ENCODE data around the gene PPP2R2C.

The PPP2R2C gene

DNA sequence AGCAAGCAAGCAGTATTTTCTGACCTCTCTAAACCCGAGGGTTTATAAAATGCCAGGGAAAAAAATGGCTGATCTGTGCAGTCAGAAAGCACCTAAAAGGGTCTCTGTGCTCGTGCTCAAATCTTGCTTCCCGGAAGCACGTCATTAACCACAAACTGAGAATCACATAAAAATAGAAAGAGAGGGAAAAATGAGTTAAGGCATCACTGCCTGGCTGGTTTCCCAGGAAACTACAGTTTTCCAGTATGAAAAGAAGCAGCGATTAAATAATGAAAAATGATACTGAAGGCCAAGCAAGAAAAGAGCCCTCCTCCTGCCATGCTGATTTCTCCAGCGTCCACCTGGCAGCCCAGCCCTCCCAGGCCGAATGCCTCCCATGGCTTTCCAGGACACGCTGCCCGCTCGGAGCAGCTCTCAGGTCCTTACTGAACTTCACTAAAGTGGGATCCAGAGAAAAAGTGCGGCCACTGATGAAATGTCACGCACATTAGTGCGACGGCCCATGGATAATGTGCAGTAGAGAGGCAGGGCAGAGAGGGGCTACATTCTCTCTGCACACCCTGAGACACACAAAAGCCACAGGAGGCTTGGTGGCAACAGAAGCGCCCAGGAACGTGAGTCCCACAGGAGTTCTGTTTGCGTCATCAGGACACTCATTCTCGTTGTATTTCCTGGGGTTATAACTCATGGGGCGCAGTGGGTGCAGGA is 122.4 kb downstream of the PPP2R2C start:
- Histone ChIP-seq H2BK120ac (ENCODE audit: low read depth, low read length) (no peak overlapping the region), H3K36me3 (ENCODE audit: control insufficient read depth in 1 of 2, insufficient read depth in 2 of 2, low read depth in 1 of 2, low read length in 2 of 2) (no peaks in the 10 kb centered on the region), H3K23ac (ENCODE audit: low read length in 2 of 2) (no peak overlapping the region), H2AK5ac (ENCODE audit: low read length, severe bottlenecking) (no peak overlapping the region), H3K4me3 (ENCODE audit: insufficient read depth in 1 of 2, low read depth in 1 of 2, low read length in 2 of 2) (no peak overlapping the region), H4K8ac (ENCODE audit: low read length) (no peak overlapping the region), H2BK5ac (ENCODE audit: low read depth, low read length, poor library complexity, severe bottlenecking) (no peak overlapping the region), H4K91ac (ENCODE audit: low read length) (no peak overlapping the region), H3K14ac (ENCODE audit: low read length in 2 of 2) (no peak overlapping the region), H2BK15ac (ENCODE audit: low read depth, poor library complexity, severe bottlenecking) (no peak overlapping the region), H2BK12ac (ENCODE audit: low read length in 2 of 2) (no peak overlapping the region), H3K79me1 (replicated peaks; ENCODE audit: low read length, poor library complexity, severe bottlenecking) (no peaks in the 10 kb centered on the region), H3K4me2 (ENCODE audit: low read length, poor library complexity, severe bottlenecking) (no peak overlapping the region), H3K27me3 (ENCODE audit: control insufficient read depth in 1 of 2, insufficient read depth in 1 of 2, low read length in 2 of 2) (peaks cover 32 to 63% of the 10 kb centered on the region in 2 experiments), H3K9ac (ENCODE audit: low read length) (no peak overlapping the region), H3K4me1 (ENCODE audit: control insufficient read depth, insufficient read depth, low read depth, low read length) (no peaks in the 10 kb centered on the region), H3K18ac (ENCODE audit: low read depth in 1 of 2, low read length in 2 of 2) (no peak overlapping the region), H2AFZ (ENCODE audit: low read depth, low read length) (no peak overlapping the region), H3K27ac (ENCODE audit: low read length, poor library complexity, severe bottlenecking) (no peak overlapping the region), H3K4ac (ENCODE audit: low read depth in 1 of 2, low read length in 2 of 2) (no peak overlapping the region), H3K9me3 (ENCODE audit: control insufficient read depth, low read length) (no peaks in the 10 kb centered on the region)
- 82% methylated on average over 16 of the region's 19 CpGs for WGBS
- no peak for DNase-seq

DNA sequence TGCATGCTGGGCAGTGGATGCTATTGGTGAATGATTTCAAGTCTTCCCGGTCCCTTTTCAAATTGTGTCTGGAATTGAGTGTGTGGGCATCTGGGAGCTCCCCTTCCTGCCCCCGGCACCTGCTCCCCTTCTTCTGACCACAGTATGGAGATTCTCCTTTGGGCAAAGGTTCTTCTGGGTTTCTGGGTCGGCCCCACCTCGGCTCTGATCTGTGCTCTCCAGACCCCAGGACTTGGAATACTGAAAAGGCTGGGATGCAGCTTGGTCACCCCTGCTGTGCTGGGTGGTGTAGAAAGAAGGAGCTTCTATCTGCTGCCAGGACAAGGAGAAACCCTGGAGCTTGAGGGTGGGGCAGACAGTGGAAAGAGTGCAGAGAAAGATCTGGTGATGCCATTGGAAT is 124.0 kb downstream of the PPP2R2C start:
- Histone ChIP-seq H4K91ac (ENCODE audit: low read length) (no peak overlapping the region), H3K14ac (ENCODE audit: low read length in 2 of 2) (no peak overlapping the region), H2AFZ (ENCODE audit: low read depth, low read length) (no peak overlapping the region), H3K4me3 (ENCODE audit: insufficient read depth in 1 of 2, low read depth in 1 of 2, low read length in 2 of 2) (no peak overlapping the region), H2BK12ac (ENCODE audit: low read length in 2 of 2) (no peak overlapping the region), H3K27me3 (ENCODE audit: control insufficient read depth in 1 of 2, insufficient read depth in 1 of 2, low read length in 2 of 2) (peaks cover 28 to 55% of the 10 kb centered on the region in 2 experiments), H3K4me1 (ENCODE audit: control insufficient read depth, insufficient read depth, low read depth, low read length) (peaks cover 6% of the 10 kb centered on the region), H2BK5ac (ENCODE audit: low read depth, low read length, poor library complexity, severe bottlenecking) (no peak overlapping the region), H3K4me2 (ENCODE audit: low read length, poor library complexity, severe bottlenecking) (no peak overlapping the region), H3K4ac (ENCODE audit: low read depth in 1 of 2, low read length in 2 of 2) (no peak overlapping the region), H3K27ac (ENCODE audit: low read length, poor library complexity, severe bottlenecking) (no peak overlapping the region), H3K9ac (ENCODE audit: low read length) (no peak overlapping the region), H2BK120ac (ENCODE audit: low read depth, low read length) (no peak overlapping the region), H3K9me3 (ENCODE audit: control insufficient read depth, low read length) (no peaks in the 10 kb centered on the region), H3K79me1 (replicated peaks; ENCODE audit: low read length, poor library complexity, severe bottlenecking) (no peaks in the 10 kb centered on the region), H4K8ac (ENCODE audit: low read length) (no peak overlapping the region), H3K18ac (ENCODE audit: low read depth in 1 of 2, low read length in 2 of 2) (no peak overlapping the region), H2BK15ac (ENCODE audit: low read depth, poor library complexity, severe bottlenecking) (no peak overlapping the region), H2AK5ac (ENCODE audit: low read length, severe bottlenecking) (no peak overlapping the region), H3K36me3 (ENCODE audit: control insufficient read depth in 1 of 2, insufficient read depth in 2 of 2, low read depth in 1 of 2, low read length in 2 of 2) (no peaks in the 10 kb centered on the region), H3K23ac (ENCODE audit: low read length in 2 of 2) (no peak overlapping the region)
- no peak for DNase-seq
- WGBS: 83% methylated on average over 4 of the region's 4 CpGs

- Histone ChIP-seq H2AFZ (ENCODE audit: low read depth, low read length) (no peak overlapping the region), H3K14ac (ENCODE audit: low read length in 2 of 2) (no peak overlapping the region), H2BK15ac (ENCODE audit: low read depth, poor library complexity, severe bottlenecking) (no peak overlapping the region), H4K91ac (ENCODE audit: low read length) (no peak overlapping the region), H3K9ac (ENCODE audit: low read length) (no peak overlapping the region), H4K8ac (ENCODE audit: low read length) (no peak overlapping the region), H2BK12ac (ENCODE audit: low read length in 2 of 2) (no peak overlapping the region), H3K27ac (ENCODE audit: low read length, poor library complexity, severe bottlenecking) (no peak overlapping the region), H3K4me3 (ENCODE audit: insufficient read depth in 1 of 2, low read depth in 1 of 2, low read length in 2 of 2) (no peak overlapping the region), H2BK5ac (ENCODE audit: low read depth, low read length, poor library complexity, severe bottlenecking) (no peak overlapping the region), H2AK5ac (ENCODE audit: low read length, severe bottlenecking) (no peak overlapping the region), H3K36me3 (ENCODE audit: control insufficient read depth in 1 of 2, insufficient read depth in 2 of 2, low read depth in 1 of 2, low read length in 2 of 2) (no peaks in the 10 kb centered on the region), H3K23ac (ENCODE audit: low read length in 2 of 2) (no peak overlapping the region), H2BK120ac (ENCODE audit: low read depth, low read length) (no peak overlapping the region), H3K79me1 (replicated peaks; ENCODE audit: low read length, poor library complexity, severe bottlenecking) (no peaks in the 10 kb centered on the region), H3K27me3 (ENCODE audit: control insufficient read depth in 1 of 2, insufficient read depth in 1 of 2, low read length in 2 of 2) (peaks cover 28 to 51% of the 10 kb centered on the region in 2 experiments), H3K9me3 (ENCODE audit: control insufficient read depth, low read length) (no peaks in the 10 kb centered on the region), H3K4me2 (ENCODE audit: low read length, poor library complexity, severe bottlenecking) (no peak overlapping the region), H3K4me1 (ENCODE audit: control insufficient read depth, insufficient read depth, low read depth, low read length) (peaks cover 6% of the 10 kb centered on the region), H3K18ac (ENCODE audit: low read depth in 1 of 2, low read length in 2 of 2) (no peak overlapping the region), H3K4ac (ENCODE audit: low read depth in 1 of 2, low read length in 2 of 2) (no peak overlapping the region)
- 81% methylated on average over 17 of the region's 17 CpGs for whole genome bisulfite sequencing
- no peak for DNase-seq
Observed at GRCh38 chr4:6347511-6348045, 124.8 kb downstream of the PPP2R2C start.

- Histone ChIP-seq H2AK5ac (ENCODE audit: low read length, severe bottlenecking) (no peak overlapping the region), H2BK5ac (ENCODE audit: low read depth, low read length, poor library complexity, severe bottlenecking) (no peak overlapping the region), H3K4ac (ENCODE audit: low read depth in 1 of 2, low read length in 2 of 2) (no peak overlapping the region), H2AFZ (ENCODE audit: low read depth, low read length) (no peak overlapping the region), H2BK12ac (ENCODE audit: low read length in 2 of 2) (no peak overlapping the region), H3K4me1 (ENCODE audit: control insufficient read depth, insufficient read depth, low read depth, low read length) (peaks cover 6% of the 10 kb centered on the region), H3K36me3 (ENCODE audit: control insufficient read depth in 1 of 2, insufficient read depth in 2 of 2, low read depth in 1 of 2, low read length in 2 of 2) (no peaks in the 10 kb centered on the region), H3K14ac (ENCODE audit: low read length in 2 of 2) (no peak overlapping the region), H2BK15ac (ENCODE audit: low read depth, poor library complexity, severe bottlenecking) (no peak overlapping the region), H3K4me2 (ENCODE audit: low read length, poor library complexity, severe bottlenecking) (no peak overlapping the region), H3K9me3 (ENCODE audit: control insufficient read depth, low read length) (no peaks in the 10 kb centered on the region), H3K27ac (ENCODE audit: low read length, poor library complexity, severe bottlenecking) (no peak overlapping the region), H2BK120ac (ENCODE audit: low read depth, low read length) (no peak overlapping the region), H4K8ac (ENCODE audit: low read length) (no peak overlapping the region), H3K79me1 (replicated peaks; ENCODE audit: low read length, poor library complexity, severe bottlenecking) (no peaks in the 10 kb centered on the region), H3K18ac (ENCODE audit: low read depth in 1 of 2, low read length in 2 of 2) (no peak overlapping the region), H4K91ac (ENCODE audit: low read length) (no peak overlapping the region), H3K27me3 (ENCODE audit: control insufficient read depth in 1 of 2, insufficient read depth in 1 of 2, low read length in 2 of 2) (peaks cover 29 to 47% of the 10 kb centered on the region in 2 experiments), H3K4me3 (ENCODE audit: insufficient read depth in 1 of 2, low read depth in 1 of 2, low read length in 2 of 2) (no peak overlapping the region), H3K23ac (ENCODE audit: low read length in 2 of 2) (no peak overlapping the region), H3K9ac (ENCODE audit: low read length) (no peak overlapping the region)
- DNase-seq: no peak
- WGBS: 82% methylated on average over 16 of the region's 16 CpGs
Observed at GRCh38 chr4:6346373-6347110, 125.9 kb downstream of the PPP2R2C start.
